ENCODE results near the gene RPL41.
"Not testable (repeated sequence)": the region's sequence is repeated elsewhere in the genome, so short reads cannot be mapped to it uniquely, and the experiment has no call there.

RPL41 gene

GRCh38 chr12:56116267-56117081, at the start of gene RPL41:
Gene RPL41, plus strand, starts transcription at chr12:56116633.
- peak; percentile 94 for DNase-seq

GRCh38 chr12:56071648-56072047, 44.8 kb upstream of the RPL41 start:
- DNase-seq: peak; percentile 27

DNA sequence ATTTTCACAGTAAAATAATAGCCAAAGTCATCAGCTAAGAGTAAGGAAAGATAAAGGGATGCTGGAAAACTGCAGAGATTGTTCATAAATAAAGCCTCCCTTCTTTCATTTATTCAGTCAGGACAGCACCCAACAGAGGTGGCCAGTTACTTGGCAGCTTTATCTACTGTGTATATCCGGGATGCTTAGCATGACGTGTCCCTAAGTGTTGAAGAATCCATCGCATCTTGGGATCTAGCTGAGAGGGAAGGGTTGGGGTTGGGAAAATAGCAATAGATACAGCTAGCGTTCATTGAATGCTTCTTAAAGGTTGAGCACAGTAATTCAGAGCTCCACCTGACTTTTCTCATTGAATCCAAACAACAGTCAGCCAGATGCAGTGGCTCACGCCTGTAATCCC, 42.0 kb upstream of the RPL41 start:
- no peak for DNase-seq

- DNase-seq: not testable (repeated sequence)
These were observed 38.5 kb upstream of the RPL41 start for GRCh38 chr12:56077966-56078365.

- DNase-seq: no peak
These were observed 38.0 kb upstream of the RPL41 start for GRCh38 chr12:56078427-56078826.

DNA sequence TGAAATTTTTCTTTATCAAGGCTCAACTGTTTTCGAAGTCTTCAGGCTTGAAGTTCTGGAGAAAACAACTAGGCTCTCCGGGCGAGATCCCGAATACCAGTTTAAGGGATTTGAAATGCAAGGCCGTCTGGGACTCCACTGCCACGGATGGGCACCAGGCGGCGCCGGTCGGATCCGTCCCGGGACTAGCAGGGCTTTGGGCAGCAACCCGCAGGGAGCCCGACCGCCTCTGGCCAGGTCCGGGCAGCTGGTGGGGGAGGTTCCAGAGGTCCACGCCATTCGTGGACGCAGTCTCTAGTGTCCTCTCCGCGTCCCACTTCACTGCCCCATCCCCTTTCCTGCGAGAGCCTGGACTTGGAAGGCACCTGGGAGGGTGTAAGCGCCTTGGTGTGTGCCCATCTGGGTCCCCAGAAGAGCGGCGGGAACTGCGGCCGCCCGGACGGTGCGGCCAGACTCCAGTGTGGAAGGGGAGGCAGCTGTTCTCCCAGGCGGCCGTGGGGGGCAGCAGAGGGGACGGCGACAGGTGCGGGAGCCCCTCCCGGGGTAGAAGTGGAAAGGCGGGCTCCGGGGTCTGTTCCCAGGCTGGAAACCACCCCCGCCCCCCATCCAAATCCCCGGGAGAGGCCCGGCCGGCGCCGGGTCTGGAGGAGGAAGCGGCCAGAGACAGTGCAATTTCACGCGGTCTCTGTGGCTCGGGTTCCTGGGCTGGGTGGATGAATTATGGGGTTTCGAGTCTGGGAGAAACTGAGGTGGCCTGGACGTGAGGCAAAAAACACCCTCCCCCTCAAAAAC, 37.3 kb upstream of the RPL41 start:
- peak; percentile 56 for DNase-seq

DNA sequence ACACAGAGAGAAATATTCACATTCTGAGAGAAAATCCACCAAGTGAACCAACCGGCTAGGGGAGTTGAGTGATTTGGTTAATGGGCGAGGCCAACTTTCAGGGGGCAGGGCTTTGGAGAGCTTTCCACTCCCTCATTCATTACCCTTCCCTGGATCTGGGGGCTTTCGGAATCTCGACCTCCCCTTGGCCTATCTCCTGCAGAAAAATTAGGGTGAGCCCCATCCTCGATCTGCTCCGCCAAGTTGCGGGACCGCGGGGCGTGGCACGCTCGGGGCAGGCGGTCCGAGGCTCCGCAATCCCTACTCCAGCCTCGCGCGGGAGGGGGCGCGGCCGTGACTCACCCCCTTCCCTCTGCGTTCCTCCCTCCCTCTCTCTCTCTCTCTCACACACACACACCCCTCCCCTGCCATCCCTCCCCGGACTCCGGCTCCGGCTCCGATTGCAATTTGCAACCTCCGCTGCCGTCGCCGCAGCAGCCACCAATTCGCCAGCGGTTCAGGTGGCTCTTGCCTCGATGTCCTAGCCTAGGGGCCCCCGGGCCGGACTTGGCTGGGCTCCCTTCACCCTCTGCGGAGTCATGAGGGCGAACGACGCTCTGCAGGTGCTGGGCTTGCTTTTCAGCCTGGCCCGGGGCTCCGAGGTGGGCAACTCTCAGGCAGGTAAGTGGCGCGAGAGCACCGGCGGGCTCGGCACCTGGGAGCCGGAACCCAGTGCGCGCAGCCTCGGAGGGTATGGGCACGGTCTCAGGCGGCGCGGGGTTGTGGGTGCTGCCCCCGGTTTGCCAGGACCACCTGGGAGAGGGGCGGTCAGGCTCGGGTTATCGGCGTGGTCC, 36.5 kb upstream of the RPL41 start, which contains the start of gene ERBB3:
ERBB3 (plus strand) TSS at position 443 of the 833 bp plus-strand sequence; CDS start at position 579, 136 bp downstream.
- peak; percentile 77 for DNase-seq

- DNase-seq: no peak
These were observed 35.8 kb upstream of the RPL41 start for GRCh38 chr12:56080556-56081138.

- no peak for DNase-seq
These were observed 34.8 kb upstream of the RPL41 start for GRCh38 chr12:56081393-56082347.

DNA sequence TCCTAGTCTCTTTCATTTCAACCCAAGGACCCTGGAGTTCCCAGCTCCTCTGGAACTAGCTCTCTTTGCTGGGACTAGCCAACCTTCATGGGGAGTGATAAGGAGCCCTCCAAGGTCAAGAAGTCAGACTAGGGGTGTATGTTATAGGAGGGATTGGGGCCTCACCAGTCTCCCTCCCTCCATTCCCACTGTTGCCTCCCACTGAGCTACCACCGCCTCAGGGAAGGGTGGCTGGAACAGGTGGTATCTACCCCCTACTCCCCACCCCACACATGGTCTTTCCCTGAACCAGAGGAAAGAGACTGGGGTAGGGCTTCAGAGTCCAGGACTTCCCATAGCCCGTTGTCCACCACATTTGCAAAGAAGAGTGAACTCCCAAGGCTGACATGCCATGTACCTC, 34.1 kb upstream of the RPL41 start:
- DNase-seq: no peak

- no peak for DNase-seq
These were observed 33.5 kb upstream of the RPL41 start for GRCh38 chr12:56082967-56083366.

GRCh38 chr12:56084958-56085543, 31.4 kb upstream of the RPL41 start:
- no peak for DNase-seq

GRCh38 chr12:56086096-56086495, 30.3 kb upstream of the RPL41 start:
- DNase-seq: no peak

- no peak for DNase-seq
These were observed 29.8 kb upstream of the RPL41 start for GRCh38 chr12:56086608-56087007.

GRCh38 chr12:56087220-56087619, 29.2 kb upstream of the RPL41 start:
- DNase-seq: no peak

GRCh38 chr12:56097738-56098137, 18.7 kb upstream of the RPL41 start:
- DNase-seq: no peak

DNA sequence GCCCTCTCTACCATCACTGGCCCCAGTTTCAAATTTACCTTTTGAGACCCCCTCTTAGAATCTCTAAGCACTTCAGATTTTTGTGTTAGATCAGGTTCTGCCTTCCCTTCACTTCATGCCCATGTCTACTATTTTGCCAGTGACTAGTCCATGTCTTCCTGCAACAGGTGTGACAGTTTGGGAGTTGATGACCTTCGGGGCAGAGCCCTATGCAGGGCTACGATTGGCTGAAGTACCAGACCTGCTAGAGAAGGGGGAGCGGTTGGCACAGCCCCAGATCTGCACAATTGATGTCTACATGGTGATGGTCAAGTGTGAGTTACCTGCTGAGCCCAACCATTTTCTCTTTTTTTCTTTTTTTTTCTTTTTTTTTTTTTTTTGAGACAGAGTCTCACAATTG, 17.8 kb upstream of the RPL41 start:
- no peak for DNase-seq

DNA sequence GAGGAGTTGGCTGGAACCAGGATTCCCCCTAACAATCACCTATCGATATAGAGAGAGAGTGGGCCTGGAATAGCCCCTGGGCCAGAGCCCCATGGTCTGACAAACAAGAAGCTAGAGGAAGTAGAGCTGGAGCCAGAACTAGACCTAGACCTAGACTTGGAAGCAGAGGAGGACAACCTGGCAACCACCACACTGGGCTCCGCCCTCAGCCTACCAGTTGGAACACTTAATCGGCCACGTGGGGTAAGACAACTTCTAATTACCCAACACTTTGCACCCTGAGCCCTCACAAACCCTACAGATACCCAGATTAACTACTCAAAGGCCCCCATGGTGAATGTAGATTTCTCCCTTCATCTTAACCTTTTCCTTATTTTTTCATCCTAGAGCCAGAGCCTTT, 16.6 kb upstream of the RPL41 start:
- no peak for DNase-seq

DNA sequence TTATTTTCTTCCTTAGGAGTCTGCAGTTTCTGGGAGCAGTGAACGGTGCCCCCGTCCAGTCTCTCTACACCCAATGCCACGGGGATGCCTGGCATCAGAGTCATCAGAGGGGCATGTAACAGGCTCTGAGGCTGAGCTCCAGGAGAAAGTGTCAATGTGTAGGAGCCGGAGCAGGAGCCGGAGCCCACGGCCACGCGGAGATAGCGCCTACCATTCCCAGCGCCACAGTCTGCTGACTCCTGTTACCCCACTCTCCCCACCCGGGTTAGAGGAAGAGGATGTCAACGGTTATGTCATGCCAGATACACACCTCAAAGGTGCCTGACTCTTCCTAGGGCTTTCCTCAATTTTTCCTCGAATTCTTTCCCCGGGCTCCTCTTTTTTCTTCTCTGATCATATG, 15.4 kb upstream of the RPL41 start:
- DNase-seq: no peak

- no peak for DNase-seq
These were observed 13.8 kb upstream of the RPL41 start for GRCh38 chr12:56102683-56103065.

GRCh38 chr12:56103066-56103711, 13.2 kb upstream of the RPL41 start:
- no peak for DNase-seq

Measured in fibroblast of skin of right quadriceps (primary cell).